Tibial nerve (tissue), 4 donors: ENCODE data around the gene MRE11. TPM values are rescaled to one million over a fixed set of nuclear protein-coding genes. Genes with fewer than 3 reads are reported as not detected.

ENCODE experiments used
- DNase-seq, 2 donors: peaks; one replicate each; pipeline ENCODE4 v3.0.0-alpha.2; 2019; ENCODE audit warnings: low spot score in 2 of 2
- H3K27ac ChIP-seq, 4 donors: fragments of 200-600 bp; sonication (generic) in 3 of 4; one replicate each; pipeline ENCODE4 v1.5.1; 2017 to 2019; ENCODE audit warnings: mild to moderate bottlenecking in 1 of 4
- H3K27me3 ChIP-seq, 2 donors: fragments of 200-600 bp; sonication (generic) in 1 of 2; one replicate each; pipeline versions ENCODE4 v1.5.1 to v1.6.0; 2017 to 2019
- H3K36me3 ChIP-seq, 3 donors: fragments of 200-600 bp; sonication (generic); one replicate each; pipeline ENCODE4 v1.5.1; 2018 to 2019
- H3K4me1 ChIP-seq, 4 donors: fragments of 200-600 bp; sonication (generic) in 3 of 4; one replicate each; pipeline ENCODE4 v1.5.1; 2017 to 2019
- H3K4me3 ChIP-seq, 4 donors: fragments of 200-600 bp; sonication (generic) in 3 of 4; one replicate each; pipeline ENCODE4 v1.5.1; 2017 to 2019; ENCODE audit warnings: mild to moderate bottlenecking in 1 of 4, moderate library complexity in 1 of 4
- H3K9me3 ChIP-seq, 4 donors: fragments of 200-600 bp; sonication (generic) in 3 of 4; one replicate each; pipeline ENCODE4 v1.5.1; 2017 to 2019
- CTCF ChIP-seq, 5 experiments: fragments of 200-600 bp in 3 of 5; fragments of 450-650 bp in 2 of 5; sonication (generic) in 3 of 5; IDR thresholded peaks; one replicate each; pipeline ENCODE4 v1.5.1; 2016 to 2019; ENCODE audit warnings: antibody characterized with exemption in 5 of 5, mild to moderate bottlenecking in 3 of 5, moderate library complexity in 2 of 5
- EP300 ChIP-seq, 2 donors: sonication (generic); formaldehyde crosslinking; IDR thresholded peaks; one replicate each; pipeline ENCODE4 v1.6.1; 2017; ENCODE audit warnings: antibody characterized with exemption in 2 of 2, mild to moderate bottlenecking in 1 of 2
- POLR2A ChIP-seq, 2 donors: fragments of 450-650 bp; IDR thresholded peaks; one replicate each; pipeline ENCODE4 v1.6.1; 2017; ENCODE audit warnings: antibody characterized with exemption in 2 of 2, mild to moderate bottlenecking in 2 of 2, moderate library complexity in 2 of 2
- WGBS, 2 donors: methylation state at CpG; one replicate each; pipeline ENCODE4 v1.1.5; 2018; 5-methylcytosine and 5-hydroxymethylcytosine counted together
- total RNA-seq, 4 donors: library from RNA; depleted of rRNA; stranded (reverse); fragments of >200 nt; gene quantifications; one replicate each; pipeline ENCODE4 v1.1.0, GENCODE V29; 2016

Gene MRE11
- total RNA-seq, 4 donors from 2014 or later: 14.0 to 28.4 (median 17.4) TPM

DNA sequence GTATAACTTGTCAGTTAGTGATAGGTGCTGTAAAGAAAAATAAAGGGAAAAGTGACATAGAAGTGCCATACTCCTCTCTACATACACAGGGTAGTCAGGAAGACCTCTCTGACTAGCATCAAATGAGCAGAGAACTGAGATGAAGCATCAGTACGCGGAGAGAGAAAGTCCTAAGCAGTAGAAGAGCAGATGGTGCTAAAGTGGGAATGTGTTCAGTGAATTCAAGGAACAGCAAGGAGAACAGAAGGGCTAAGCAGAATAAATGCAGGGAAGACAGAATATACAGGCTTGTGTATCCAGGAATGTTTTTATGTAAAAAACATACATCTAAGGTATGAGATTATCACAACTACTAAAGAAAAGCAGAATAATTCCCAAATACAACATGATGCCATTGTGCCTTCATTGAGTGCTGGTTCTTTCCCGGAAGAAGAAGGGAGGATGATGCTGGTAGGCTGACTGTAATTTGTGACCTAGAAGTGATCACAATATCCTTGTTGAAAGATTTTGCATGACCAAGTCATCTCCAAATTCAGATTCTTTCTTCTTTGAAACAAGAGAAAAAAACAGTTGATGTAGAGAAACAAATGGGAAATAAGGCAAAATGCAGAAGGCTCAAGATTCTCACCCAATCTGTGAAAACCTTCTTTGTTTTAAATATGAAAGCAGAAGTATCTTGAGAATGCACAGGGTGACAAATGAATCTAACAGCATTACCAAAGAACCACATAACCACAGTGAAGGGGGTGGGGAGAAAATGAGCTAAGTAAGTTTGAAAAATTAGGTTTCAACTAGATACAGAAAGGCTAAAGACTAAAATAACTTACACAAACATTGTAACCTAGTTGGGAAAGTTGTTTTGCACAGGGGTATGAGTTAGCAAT lies 20.5 kb downstream of the MRE11 start:
- no peak overlapping the region for H3K4me3 ChIP-seq
- no peak for DNase-seq
- TF ChIP-seq EP300 (IDR thresholded peaks at IDR 0.05) (no peak), POLR2A (IDR thresholded peaks at IDR 0.05) (no peak), CTCF (IDR thresholded peaks at IDR 0.05) (no peak)
- no peaks in the 10 kb centered on the region for H3K27me3 ChIP-seq
- no peaks in the 10 kb centered on the region for H3K9me3 ChIP-seq
- no peak overlapping the region for H3K27ac ChIP-seq
- WGBS, 2 donors: 88 to 94% methylated on average over 3 of the region's 3 CpGs
- peaks cover 0 to 66% (median under 1%) of the 10 kb centered on the region in 3 donors for H3K36me3 ChIP-seq
- peaks cover 0 to 10% (median 0%) of the 10 kb centered on the region in 4 donors for H3K4me1 ChIP-seq

DNA sequence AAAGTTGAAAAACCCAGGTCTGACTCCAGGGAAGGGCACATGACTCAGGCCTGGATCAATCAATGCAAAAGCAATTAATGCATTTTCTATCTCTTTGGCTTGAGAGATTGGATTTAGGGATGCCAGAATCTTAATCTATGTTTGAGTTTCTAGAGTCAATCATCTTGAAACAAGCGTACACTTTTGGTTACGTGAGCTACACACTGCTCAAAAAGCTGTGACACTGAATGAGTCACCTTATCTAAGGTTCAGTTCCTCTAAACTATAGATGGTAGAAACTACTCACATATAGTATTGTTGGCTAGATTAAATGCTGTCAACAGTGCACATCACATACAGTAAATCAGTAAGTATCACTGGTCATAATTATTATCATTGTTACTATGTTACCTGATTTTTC lies 24.2 kb downstream of the MRE11 start:
- H3K36me3 ChIP-seq: peaks cover 0 to 63% (median 0%) of the 10 kb centered on the region in 3 donors
- DNase-seq: no peak
- peaks cover 0 to 10% (median 0%) of the 10 kb centered on the region in 4 donors for H3K4me1 ChIP-seq
- no peak for TF ChIP-seq CTCF (IDR thresholded peaks at IDR 0.05)
- TF ChIP-seq POLR2A (IDR thresholded peaks at IDR 0.05): no peak
- no peak for TF ChIP-seq EP300 (IDR thresholded peaks at IDR 0.05)
- no peak overlapping the region for H3K4me3 ChIP-seq
- H3K9me3 ChIP-seq: no peaks in the 10 kb centered on the region
- no peak overlapping the region for H3K27ac ChIP-seq
- 78 to 96% methylated on average over 2 of the region's 2 CpGs for WGBS, 2 donors
- no peaks in the 10 kb centered on the region for H3K27me3 ChIP-seq

- Histone ChIP-seq H3K9me3 (no peaks in the 10 kb centered on the region), H3K4me1 (no peaks in the 10 kb centered on the region), H3K27me3 (no peaks in the 10 kb centered on the region), H3K4me3 (no peak overlapping the region), H3K36me3 (peaks cover 0 to 65% (median 4%) of the 10 kb centered on the region in 3 donors), H3K27ac (no peak overlapping the region)
- 81 to 94% methylated on average over 2 of the region's 2 CpGs for WGBS, 2 donors
- DNase-seq: no peak
- TF ChIP-seq EP300 (IDR thresholded peaks at IDR 0.05) (no peak), POLR2A (IDR thresholded peaks at IDR 0.05) (no peak), CTCF (IDR thresholded peaks at IDR 0.05) (no peak)
Observed at GRCh38 chr11:94459576-94459975, 34.1 kb downstream of the MRE11 start.

DNA sequence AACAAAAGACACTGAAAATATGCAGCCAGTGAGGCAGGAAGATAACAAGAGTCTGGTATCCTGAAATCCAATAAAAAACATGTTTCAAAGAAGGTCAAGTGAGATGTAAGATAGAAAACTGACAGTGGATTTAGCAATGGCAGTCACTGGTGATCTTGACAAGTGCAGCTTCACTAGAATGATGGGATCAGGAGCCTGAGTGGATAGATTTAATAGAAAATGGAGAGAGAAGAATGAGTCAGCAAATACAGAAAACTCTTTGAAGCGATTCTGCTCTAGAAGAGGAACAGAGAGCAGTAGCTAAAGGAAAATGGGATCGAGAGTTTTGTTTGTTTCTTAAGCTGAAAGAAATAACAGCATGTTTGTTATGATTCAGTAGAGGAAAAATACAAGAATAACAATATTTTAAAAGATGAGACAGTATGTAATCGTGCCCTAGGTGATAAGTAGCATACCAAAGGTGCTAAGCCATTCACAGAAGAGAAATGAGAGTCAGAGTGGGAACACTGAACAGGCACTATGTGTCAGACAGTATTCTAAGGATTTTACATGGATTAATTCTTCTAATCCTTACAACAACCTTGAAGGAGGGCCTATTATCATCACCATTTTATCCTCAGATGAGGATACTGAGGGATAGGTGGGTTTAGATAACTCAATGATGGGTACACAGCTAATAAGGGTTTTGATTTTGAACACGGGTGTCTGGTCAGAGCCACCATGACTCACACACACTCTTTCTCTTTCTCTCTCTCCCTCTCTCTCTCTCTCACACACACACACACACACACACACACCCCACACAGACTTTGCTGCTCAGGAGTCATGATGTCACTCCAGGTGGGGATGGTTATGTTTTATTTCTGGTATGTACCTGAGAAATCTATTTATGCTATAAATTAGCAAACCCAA lies 36.3 kb downstream of the MRE11 start:
- no peaks in the 10 kb centered on the region for H3K4me1 ChIP-seq
- H3K27me3 ChIP-seq: no peaks in the 10 kb centered on the region
- H3K4me3 ChIP-seq: no peak overlapping the region
- no peak overlapping the region for H3K27ac ChIP-seq
- DNase-seq: no peak
- H3K36me3 ChIP-seq: peaks cover 0 to 47% (median 4%) of the 10 kb centered on the region in 3 donors
- WGBS, 2 donors: 78 to 84% methylated on average over 4 of the region's 4 CpGs
- TF ChIP-seq EP300 (IDR thresholded peaks at IDR 0.05): no peak
- TF ChIP-seq POLR2A (IDR thresholded peaks at IDR 0.05): no peak
- no peak for TF ChIP-seq CTCF (IDR thresholded peaks at IDR 0.05)
- no peaks in the 10 kb centered on the region for H3K9me3 ChIP-seq
